Left colon (tissue), 2 donors: ENCODE data around the gene PPY. TPM values are rescaled to one million over a fixed set of nuclear protein-coding genes. Genes with fewer than 3 reads are reported as not detected.
"Not testable (repeated sequence)": the region's sequence is repeated elsewhere in the genome, so short reads cannot be mapped to it uniquely, and the experiment has no call there.

Experiments
- ATAC-seq: fragments of 200-7000 bp; cut with Tn5 transposase; one replicate; pipeline ENCODE4 v1.9.1; 2020; ENCODE audit warnings: mild to moderate bottlenecking, moderate library complexity
- DNase-seq, 2 donors: peaks; one replicate each; pipeline ENCODE4 v3.0.0-alpha.2; 2020
- intact Hi-C, 2 donors: fragments of 100-400 bp; cut with DNase I in 1 of 2; cut with micrococcal nuclease in 1 of 2; formaldehyde crosslinking; loops; one replicate each; pipeline versions ENCODE4 v1.11.2 to v1.14.0; 2022; cut with DNase I, micrococcal nuclease
- total RNA-seq, 2 donors: library from RNA; stranded (reverse); fragmentation: NEBNext Ultra II Directional; extraction: Animal tissue kit (Norgen Biotek cat#: 25700); gene quantifications; one replicate each; pipeline ENCODE4 v1.2.1, GENCODE V29; 2021
- donor health status: DM: no; HTN: no; CAD: no.
- donor health status: DM: yes; HTN: yes; CAD: no.

The PPY gene
- total RNA-seq, 2 donors from 2014 or later = 2.0 TPM; not detected in 1

- intact Hi-C loops = no loop called here
- no peak for ATAC-seq
- no peak for DNase-seq
These were observed 28.1 kb upstream of the PPY start for GRCh38 chr17:43970366-43970765.

- ATAC-seq = no peak
- intact Hi-C loops = no loop called here
These were observed 25.1 kb upstream of the PPY start for GRCh38 chr17:43967251-43967875.

GRCh38 chr17:43966276-43966675 is 24.0 kb upstream of the PPY start:
- intact Hi-C loops = no loop called here
- ATAC-seq = no peak
- DNase-seq = no peak

More at GRCh38 chr17:43967251-43967875, 25.1 kb upstream of the PPY start:
- no peak for DNase-seq

- ATAC-seq (no peak), DNase-seq (no peak)
- intact Hi-C loops = no loop called here
These were observed 20.2 kb upstream of the PPY start for GRCh38 chr17:43962479-43962878.

GRCh38 chr17:43961954-43962353 is 19.7 kb upstream of the PPY start:
- ATAC-seq = no peak
- intact Hi-C loops = no loop called here

GRCh38 chr17:43961292-43961691 is 19.0 kb upstream of the PPY start:
- ATAC-seq, DNase-seq, intact Hi-C loops: not testable (repeated sequence)

More at GRCh38 chr17:43961954-43962353, 19.7 kb upstream of the PPY start:
- no peak for DNase-seq

- DNase-seq (no peak), ATAC-seq (no peak)
- intact Hi-C loops = no loop called here
These were observed 16.6 kb upstream of the PPY start for GRCh38 chr17:43958748-43959352.

GRCh38 chr17:43956222-43956621 is 13.9 kb upstream of the PPY start:
- no peak for ATAC-seq
- intact Hi-C loops = no loop called here
- DNase-seq = no peak

GRCh38 chr17:43953746-43954145 is 11.5 kb upstream of the PPY start, which contains the start of gene PYY:
Gene PYY, minus strand, starts transcription at chr17:43953940. Its CDS starts 457 bp downstream, at chr17:43953483.
- DNase-seq (no peak), ATAC-seq (no peak)
- intact Hi-C loops = no loop called here

- DNase-seq (no peak), ATAC-seq (no peak)
- intact Hi-C loops = no loop called here
These were observed 10.7 kb upstream of the PPY start for GRCh38 chr17:43952724-43953666.

GRCh38 chr17:43952351-43952723 is 10.1 kb upstream of the PPY start:
- ATAC-seq = peak; percentile 6
- DNase-seq = no peak
- intact Hi-C loops = no loop called here

- no peak for DNase-seq
- intact Hi-C loops = no loop called here
- ATAC-seq = no peak
These were observed 9.5 kb upstream of the PPY start for GRCh38 chr17:43951750-43952149.

- no peak for DNase-seq
- intact Hi-C loops = no loop called here
- ATAC-seq = no peak
These were observed 8.3 kb upstream of the PPY start for GRCh38 chr17:43950554-43950953.

- DNase-seq = no peak
- intact Hi-C loops = loop anchor here in 1 of 2 donors (10.0 kb wide), 1 partner anchor 45 kb away; no protein-coding TSS in a partner anchor
- no peak for ATAC-seq
These were observed 7.5 kb upstream of the PPY start for GRCh38 chr17:43949781-43950180.

GRCh38 chr17:43946781-43947180 is 4.5 kb upstream of the PPY start:
- no peak for ATAC-seq
- intact Hi-C loops = loop anchor here in 1 of 2 donors (10.0 kb wide), 1 partner anchor 48 kb away; no protein-coding TSS in a partner anchor

GRCh38 chr17:43945074-43945829 is 3.0 kb upstream of the PPY start:
- DNase-seq (no peak), ATAC-seq (no peak)
- intact Hi-C loops = loop anchor here in 1 of 2 donors (10.0 kb wide), 1 partner anchor 50 kb away; no protein-coding TSS in a partner anchor

More at GRCh38 chr17:43946781-43947180, 4.5 kb upstream of the PPY start:
- DNase-seq = no peak

GRCh38 chr17:43940630-43941029 is 1.6 kb downstream of the PPY start:
- ATAC-seq (no peak), DNase-seq (no peak)
- intact Hi-C loops = loop anchor here in 1 of 2 donors (10.0 kb wide), 1 partner anchor 54 kb away; no protein-coding TSS in a partner anchor

GRCh38 chr17:43939886-43940285 is 2.4 kb downstream of the PPY start:
- no peak for DNase-seq
- ATAC-seq = no peak
- intact Hi-C loops = loop anchor here in 1 of 2 donors (10.0 kb wide), 1 partner anchor 55 kb away; no protein-coding TSS in a partner anchor
